ENCODE data around the gene MTHFSD.

The MTHFSD gene

GRCh38 chr16:86514481-86515376 lies 40.3 kb downstream of the MTHFSD start:
- no peak for DNase-seq (ENCODE audit: low read depth in 4 of 4, low spot score in 1 of 4)

GRCh38 chr16:86513471-86514277 lies 41.4 kb downstream of the MTHFSD start:
- DNase-seq (ENCODE audit: low read depth in 4 of 4, low spot score in 1 of 4), result no peak

- no peak for DNase-seq (ENCODE audit: low read depth in 4 of 4, low spot score in 1 of 4)
Measured at GRCh38 chr16:86512860-86513470, 42.1 kb downstream of the MTHFSD start.

GRCh38 chr16:86512301-86512859 lies 42.7 kb downstream of the MTHFSD start:
- DNase-seq (ENCODE audit: low read depth in 4 of 4, low spot score in 1 of 4), result no peak

- no peak for DNase-seq (ENCODE audit: low read depth in 4 of 4, low spot score in 1 of 4)
Measured at GRCh38 chr16:86511317-86512161, 43.5 kb downstream of the MTHFSD start.

GRCh38 chr16:86510465-86511261 lies 44.4 kb downstream of the MTHFSD start, which contains the start of gene FOXF1:
Gene FOXF1, plus strand, starts transcription at chr16:86510527. Its CDS starts 43 bp downstream, at chr16:86510570.
- no peak for DNase-seq (ENCODE audit: low read depth in 4 of 4, low spot score in 1 of 4)

- no peak for DNase-seq (ENCODE audit: low read depth in 4 of 4, low spot score in 1 of 4)
Measured at GRCh38 chr16:86509759-86510464, 45.1 kb downstream of the MTHFSD start.

GRCh38 chr16:86508947-86509758 lies 45.9 kb downstream of the MTHFSD start:
- DNase-seq (ENCODE audit: low read depth in 4 of 4, low spot score in 1 of 4), result no peak

- DNase-seq (ENCODE audit: low read depth in 4 of 4, low spot score in 1 of 4), result no peak
Measured at GRCh38 chr16:86508028-86508946, 46.7 kb downstream of the MTHFSD start.

- DNase-seq (ENCODE audit: low read depth in 4 of 4, low spot score in 1 of 4), result no peak
Measured at GRCh38 chr16:86507173-86508027, 47.6 kb downstream of the MTHFSD start.

- no peak for DNase-seq (ENCODE audit: low read depth in 4 of 4, low spot score in 1 of 4)
Measured at GRCh38 chr16:86505899-86506864, 48.9 kb downstream of the MTHFSD start.

- no peak for DNase-seq (ENCODE audit: low read depth in 4 of 4, low spot score in 1 of 4)
Measured at GRCh38 chr16:86505185-86505898, 49.7 kb downstream of the MTHFSD start.

- no peak for DNase-seq (ENCODE audit: low read depth in 4 of 4, low spot score in 1 of 4)
Measured at GRCh38 chr16:86504315-86505184, 50.5 kb downstream of the MTHFSD start.

All from stimulated activated CD4-positive, alpha-beta T cell treated with anti-CD3 and anti-CD28 coated beads, Interleukin-1b, Interleukin-23, amount 100 ng/mL, for 24 hours (primary cell).